Measurements from ENCODE around the gene ITPR2.

The ITPR2 gene

GRCh38 chr12:26805401-26805971 lies 27.5 kb downstream of the ITPR2 start:
- DNase-seq (ENCODE audit: low read depth in 1 of 2, low spot score in 1 of 2), result no peak
- Histone ChIP-seq H3K4me3 (replicated peaks; ENCODE audit: insufficient read depth, low read length) (no peak overlapping the region), H3K27ac (replicated peaks) (no peak overlapping the region), H3K27me3 (ENCODE audit: insufficient read depth, poor library complexity, severe bottlenecking) (no peaks in the 10 kb centered on the region)
- TF ChIP-seq SPI1 (IDR thresholded peaks at IDR 0.05; ENCODE audit: borderline replicate concordance, low read depth) (no peak), GABPA (IDR thresholded peaks at IDR 0.05; ENCODE audit: low read depth) (no peak), CTCF (IDR thresholded peaks at IDR 0.05; ENCODE audit: insufficient read depth, low read length) (no peak), REST (IDR thresholded peaks at IDR 0.05; ENCODE audit: insufficient replicate concordance, low read depth) (no peak), POLR2AphosphoS5 (IDR thresholded peaks at IDR 0.05; ENCODE audit: low read depth) (no peak)

GRCh38 chr12:26803552-26803951 lies 29.4 kb downstream of the ITPR2 start:
- DNase-seq (ENCODE audit: low read depth in 1 of 2, low spot score in 1 of 2), result no peak
- TF ChIP-seq GABPA (IDR thresholded peaks at IDR 0.05; ENCODE audit: low read depth) (no peak), SPI1 (IDR thresholded peaks at IDR 0.05; ENCODE audit: borderline replicate concordance, low read depth) (no peak), CTCF (IDR thresholded peaks at IDR 0.05; ENCODE audit: insufficient read depth, low read length) (no peak), POLR2AphosphoS5 (IDR thresholded peaks at IDR 0.05; ENCODE audit: low read depth) (no peak), REST (IDR thresholded peaks at IDR 0.05; ENCODE audit: insufficient replicate concordance, low read depth) (no peak)
- no peak overlapping the region for H3K4me3 ChIP-seq (replicated peaks; ENCODE audit: insufficient read depth, low read length)
- no peaks in the 10 kb centered on the region for H3K27me3 ChIP-seq (ENCODE audit: insufficient read depth, poor library complexity, severe bottlenecking)
- no peak overlapping the region for H3K27ac ChIP-seq (replicated peaks)

- Histone ChIP-seq H3K27me3 (ENCODE audit: insufficient read depth, poor library complexity, severe bottlenecking) (no peaks in the 10 kb centered on the region), H3K27ac (replicated peaks) (no peak overlapping the region), H3K4me3 (replicated peaks; ENCODE audit: insufficient read depth, low read length) (no peak overlapping the region)
- no peak for DNase-seq (ENCODE audit: low read depth in 1 of 2, low spot score in 1 of 2)
- TF ChIP-seq REST (IDR thresholded peaks at IDR 0.05; ENCODE audit: insufficient replicate concordance, low read depth), result no peak
- TF ChIP-seq CTCF (IDR thresholded peaks at IDR 0.05; ENCODE audit: insufficient read depth, low read length), result no peak
- TF ChIP-seq POLR2AphosphoS5 (IDR thresholded peaks at IDR 0.05; ENCODE audit: low read depth), result no peak
- no peak for TF ChIP-seq GABPA (IDR thresholded peaks at IDR 0.05; ENCODE audit: low read depth)
- no peak for TF ChIP-seq SPI1 (IDR thresholded peaks at IDR 0.05; ENCODE audit: borderline replicate concordance, low read depth)
Observed at GRCh38 chr12:26801486-26801885, 31.5 kb downstream of the ITPR2 start.

Measured in HL-60 (cell line).